SK-N-MC (cell line): Measurements from ENCODE around the gene TAGAP.

Experiments used
- EZH2 ChIP-seq: fragments of 200-600 bp; sonication (generic); IDR thresholded peaks from one replicate; pipeline ENCODE4 v1.6.1; 2017; ENCODE audit warnings: antibody characterized with exemption
- FOXP2 ChIP-seq: optimal IDR thresholded peaks from 2 replicates; pipeline ENCODE3; 2011; ENCODE audit warnings: mild to moderate bottlenecking, moderate library complexity; ENCODE audit not compliant: insufficient read depth; ENCODE audit errors: extremely low read length, control extremely low read depth
- POLR2AphosphoS5 ChIP-seq: IDR thresholded peaks from 2 replicates; pipeline ENCODE4 v1.6.1; 2012; ENCODE audit warnings: mild to moderate bottlenecking, low read depth, low read length, borderline replicate concordance

DNA sequence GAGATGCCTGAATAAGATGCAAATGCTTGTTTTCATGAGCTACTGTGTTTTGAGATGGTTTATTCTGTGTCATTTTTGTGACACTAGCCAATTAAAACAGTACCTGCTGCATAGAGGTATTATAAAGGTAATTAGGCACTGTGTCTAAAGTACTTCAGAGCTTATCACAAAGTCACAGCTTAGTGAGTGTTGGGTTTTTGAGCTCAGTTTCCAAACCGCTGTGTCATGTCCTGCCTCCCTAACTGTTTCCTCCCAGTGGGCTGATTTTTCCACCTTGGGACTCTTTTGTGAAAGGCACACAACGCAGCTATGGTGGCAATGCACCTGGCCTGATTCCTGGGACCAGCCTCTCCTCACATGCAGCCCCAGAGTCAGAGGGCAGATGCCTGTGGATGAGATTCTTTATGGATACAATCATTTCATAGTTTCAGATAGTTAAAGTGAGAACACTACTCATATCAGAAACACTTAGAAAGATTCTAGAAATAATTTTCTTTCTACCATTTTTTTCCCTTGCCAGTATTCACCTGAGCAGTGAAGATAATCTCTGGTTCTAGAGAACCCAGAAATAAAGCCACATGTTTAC, 41.3 kb upstream of the TAGAP start:
- TF ChIP-seq POLR2AphosphoS5 (no peak), EZH2 (no peak), FOXP2 (no peak)
